AG09309 (cell line): Measurements from ENCODE around the gene CHD1.
A peak's percentile ranks its signal among the peaks of the same experiment; 100 is the strongest.

ENCODE experiments used
- DNase-seq: peaks from one replicate; pipeline ENCODE4 v3.0.0-alpha.2; 2010; ENCODE audit warnings: low read depth
- H3K4me3 ChIP-seq: 2 replicates; pipeline ENCODE4 v1.5.1; 2011; ENCODE audit warnings: mild to moderate bottlenecking, low read depth, low read length, moderate library complexity; ENCODE audit not compliant: control insufficient read depth
- CTCF ChIP-seq: IDR thresholded peaks from 2 replicates; pipeline ENCODE4 v1.5.1; 2011; ENCODE audit warnings: mild to moderate bottlenecking, low read depth, low read length, inconsistent platforms; ENCODE audit not compliant: insufficient read depth, control insufficient read depth; ENCODE audit errors: missing control alignments

Gene CHD1

GRCh38 chr5:98905857-98906688 lies 22.7 kb downstream of the CHD1 start:
- TF ChIP-seq CTCF: peak; percentile 35
- H3K4me3 ChIP-seq: no peak overlapping the region
- no peak for DNase-seq

- TF ChIP-seq CTCF: no peak
- no peak for DNase-seq
- no peak overlapping the region for H3K4me3 ChIP-seq
These were observed 24.0 kb downstream of the CHD1 start for GRCh38 chr5:98904780-98905179.

GRCh38 chr5:98902733-98903132 lies 26.1 kb downstream of the CHD1 start:
- H3K4me3 ChIP-seq: no peak overlapping the region
- DNase-seq: no peak
- no peak for TF ChIP-seq CTCF

- no peak for DNase-seq
- no peak overlapping the region for H3K4me3 ChIP-seq
- no peak for TF ChIP-seq CTCF
These were observed 29.4 kb downstream of the CHD1 start for GRCh38 chr5:98899456-98899855.

GRCh38 chr5:98898743-98899142 lies 30.1 kb downstream of the CHD1 start:
- no peak for DNase-seq
- H3K4me3 ChIP-seq: no peak overlapping the region
- TF ChIP-seq CTCF: no peak

- no peak for TF ChIP-seq CTCF
- no peak overlapping the region for H3K4me3 ChIP-seq
- no peak for DNase-seq
These were observed 37.2 kb downstream of the CHD1 start for GRCh38 chr5:98891591-98891990.
